GM10847 (cell line): ENCODE data around the gene MRPL38.

Experiments used
- POLR2A ChIP-seq: IDR thresholded peaks from 2 replicates; pipeline ENCODE4 v1.6.1; 2011; ENCODE audit not compliant: insufficient read length; ENCODE audit errors: extremely low read depth

The MRPL38 gene

GRCh38 chr17:75909051-75909811, 4.5 kb upstream of the MRPL38 start:
- TF ChIP-seq POLR2A, result no peak

GRCh38 chr17:75908201-75908600, 3.5 kb upstream of the MRPL38 start:
- TF ChIP-seq POLR2A, result no peak

GRCh38 chr17:75906143-75906884, 1.6 kb upstream of the MRPL38 start:
- no peak for TF ChIP-seq POLR2A

GRCh38 chr17:75902406-75902805, 2.3 kb downstream of the MRPL38 start:
- TF ChIP-seq POLR2A, result no peak

- no peak for TF ChIP-seq POLR2A
These were observed 3.0 kb downstream of the MRPL38 start for GRCh38 chr17:75901727-75902126.

- no peak for TF ChIP-seq POLR2A
These were observed 3.8 kb downstream of the MRPL38 start for GRCh38 chr17:75900691-75901533.

- no peak for TF ChIP-seq POLR2A
These were observed 4.8 kb downstream of the MRPL38 start for GRCh38 chr17:75899767-75900468.

GRCh38 chr17:75899353-75899752, 5.3 kb downstream of the MRPL38 start:
- TF ChIP-seq POLR2A, result no peak

GRCh38 chr17:75898791-75899190, 5.9 kb downstream of the MRPL38 start:
- TF ChIP-seq POLR2A, result no peak

- no peak for TF ChIP-seq POLR2A
These were observed 6.6 kb downstream of the MRPL38 start for GRCh38 chr17:75898065-75898464.

GRCh38 chr17:75897160-75898019, 7.3 kb downstream of the MRPL38 start:
- no peak for TF ChIP-seq POLR2A

- peak; percentile 79 for TF ChIP-seq POLR2A
These were observed 8.1 kb downstream of the MRPL38 start, which contains the start of gene TRIM65 for GRCh38 chr17:75896415-75897159. TSS of gene TRIM65 (minus strand) at chr17:75896951. CDS start at chr17:75896937, 14 bp downstream.
